GM21381 (cell line): Measurements from ENCODE around the gene ORC6.

Source experiments
- ATAC-seq: cut with Tn5 transposase; IDR thresholded peaks from one replicate; pipeline ENCODE4 v1.9.1; 2021; ENCODE audit warnings: mild to moderate bottlenecking, moderate library complexity; ENCODE audit not compliant: unreplicated experiment

ORC6 gene

DNA sequence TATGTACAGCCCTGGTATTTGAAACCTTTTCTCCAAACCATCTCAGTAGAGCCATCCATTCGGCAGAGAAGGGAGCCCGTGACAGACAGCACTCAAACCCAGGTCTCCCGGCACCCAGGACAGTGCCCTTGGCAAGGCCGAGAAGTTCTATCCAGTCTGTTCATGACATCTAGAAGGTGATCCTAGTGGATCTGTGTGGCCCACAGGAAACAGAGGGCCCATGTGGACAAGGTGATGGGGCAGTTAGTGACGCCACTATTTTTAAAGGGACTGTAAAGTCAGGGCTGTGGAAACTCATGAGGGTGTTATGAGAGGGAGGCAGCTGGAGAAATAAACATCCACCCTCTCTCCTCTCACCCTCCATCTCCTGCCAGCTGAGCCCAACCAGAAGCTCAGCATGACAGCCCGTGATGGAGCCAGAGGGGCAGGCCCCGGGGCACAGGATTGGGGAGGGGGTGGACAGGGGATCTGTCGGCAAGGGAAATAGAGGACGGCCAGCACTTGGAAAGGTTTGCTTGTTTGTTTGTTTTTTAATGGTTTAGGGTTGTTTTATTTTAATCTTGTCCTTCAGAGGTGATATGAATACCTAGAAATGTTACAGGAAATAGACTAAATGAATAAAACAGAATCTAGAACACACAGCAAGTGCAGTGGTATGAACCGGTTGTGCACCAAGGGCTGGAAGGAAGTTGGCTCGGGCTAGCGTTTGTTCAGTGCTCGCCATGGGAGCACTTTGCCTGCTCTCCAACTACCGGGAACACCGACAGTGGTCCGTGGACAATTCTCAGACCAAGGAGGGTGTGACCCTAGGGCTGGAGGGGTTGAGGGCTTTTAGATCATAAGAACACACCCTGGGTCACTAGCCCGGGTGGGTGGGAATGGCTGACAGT is 41.6 kb downstream of the ORC6 start:
- no peak for ATAC-seq

DNA sequence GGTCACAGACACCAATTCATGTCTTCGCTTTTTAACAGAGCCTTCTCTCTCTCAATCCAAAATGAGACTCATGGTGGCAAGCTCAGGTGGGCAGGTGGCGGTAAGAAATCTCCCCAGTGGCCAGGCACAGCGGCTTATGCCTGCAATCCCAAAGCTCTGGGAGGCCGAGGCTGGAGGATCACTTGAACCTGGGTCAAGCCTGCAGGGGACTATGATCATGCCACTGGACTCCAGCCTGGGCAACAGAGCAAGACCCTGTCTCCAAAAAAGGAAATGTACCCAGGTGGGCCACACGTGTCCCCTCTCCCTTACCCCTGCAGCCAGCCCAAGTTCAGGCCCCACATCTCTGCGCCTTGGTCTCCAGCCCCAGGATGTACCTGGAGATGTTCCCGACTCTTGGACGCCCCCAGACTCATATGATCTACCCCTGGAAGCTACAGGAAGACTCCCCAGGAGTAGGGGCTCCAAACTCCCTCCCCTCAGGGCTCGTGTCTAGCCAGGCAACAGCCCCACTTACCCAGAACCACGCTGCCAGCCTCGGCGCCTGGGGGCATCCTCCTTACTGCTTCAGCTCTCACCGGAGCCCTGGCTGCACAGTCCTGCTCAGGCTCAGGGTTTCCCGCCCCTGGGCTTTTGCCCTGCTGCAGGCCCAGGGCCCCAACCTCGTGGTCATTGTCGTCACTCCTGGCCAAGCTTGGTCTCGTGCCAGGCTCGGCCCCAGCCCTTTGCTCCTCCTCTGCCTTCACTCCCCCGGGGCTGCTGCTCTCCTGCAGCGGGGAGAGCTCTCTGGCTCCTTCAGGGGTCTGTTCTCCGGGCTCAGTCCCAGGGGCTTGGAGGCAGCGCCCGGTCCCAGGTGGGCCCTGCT is 42.5 kb downstream of the ORC6 start:
- no peak for ATAC-seq

DNA sequence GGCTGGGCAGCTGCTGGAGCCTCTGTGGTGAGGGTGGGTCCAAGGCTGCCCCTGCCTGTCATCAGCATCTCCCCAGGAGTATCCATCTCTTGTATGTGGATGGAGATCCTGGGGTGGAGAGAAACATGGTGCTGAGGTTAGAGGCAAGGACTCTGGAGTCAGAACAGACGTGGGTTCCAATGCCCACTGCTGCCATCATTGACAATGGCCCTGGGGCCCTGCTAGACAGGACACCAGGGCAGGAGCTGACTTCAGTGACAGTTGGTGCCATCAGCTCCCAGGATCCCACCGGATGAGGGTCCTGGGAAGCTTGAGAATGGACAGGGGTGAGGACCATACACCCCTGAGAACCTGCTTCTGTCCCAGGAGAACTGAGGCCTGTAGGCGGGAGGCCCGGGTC is 43.1 kb downstream of the ORC6 start:
- ATAC-seq = no peak

DNA sequence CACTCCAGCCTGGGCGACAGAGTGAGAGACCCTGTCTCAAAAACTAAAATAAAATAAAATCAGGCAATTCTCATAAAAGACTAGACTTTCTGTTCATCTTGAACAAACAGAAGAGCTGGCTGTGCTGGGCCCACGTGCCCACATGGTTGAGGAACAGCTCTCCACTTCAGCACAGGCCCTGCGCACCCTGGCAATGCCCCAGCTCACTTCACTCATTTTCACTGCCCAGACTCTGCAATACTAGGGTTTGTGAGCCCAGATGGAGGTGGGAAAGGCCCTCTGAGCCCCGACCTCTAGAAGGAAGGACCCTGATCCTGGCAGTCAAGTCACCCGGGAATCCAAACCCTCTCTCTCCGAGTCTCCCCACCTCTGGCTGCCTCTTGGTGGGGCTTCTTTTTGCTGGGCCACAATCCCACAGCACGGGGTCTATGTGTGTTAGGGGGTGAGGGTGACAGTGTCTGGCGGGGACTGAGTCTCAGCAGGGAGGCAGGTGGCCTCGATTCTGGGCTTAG is 43.9 kb downstream of the ORC6 start:
- ATAC-seq = no peak

DNA sequence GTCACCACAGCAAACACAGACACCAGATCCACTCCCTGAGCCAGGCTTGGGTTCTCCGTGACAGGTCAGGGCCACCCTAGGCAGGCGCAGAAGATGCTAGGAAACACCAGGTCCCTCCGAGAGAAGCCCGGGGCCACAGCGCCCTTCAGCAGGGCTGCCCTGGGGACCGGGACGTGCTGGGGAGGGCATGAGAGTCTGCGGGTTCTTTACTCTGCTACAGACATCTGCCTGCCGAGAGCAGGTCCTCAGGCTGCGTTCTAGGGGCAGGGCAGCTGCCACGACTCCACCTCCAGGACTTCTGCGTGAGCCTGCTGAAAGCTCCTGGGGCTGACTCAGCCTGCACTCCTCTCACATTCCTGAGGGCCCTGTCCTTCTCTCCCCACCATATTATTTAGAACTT is 47.2 kb downstream of the ORC6 start:
- no peak for ATAC-seq

- no peak for ATAC-seq
Measured at GRCh38 chr16:46737621-46738214, 48.3 kb downstream of the ORC6 start.

DNA sequence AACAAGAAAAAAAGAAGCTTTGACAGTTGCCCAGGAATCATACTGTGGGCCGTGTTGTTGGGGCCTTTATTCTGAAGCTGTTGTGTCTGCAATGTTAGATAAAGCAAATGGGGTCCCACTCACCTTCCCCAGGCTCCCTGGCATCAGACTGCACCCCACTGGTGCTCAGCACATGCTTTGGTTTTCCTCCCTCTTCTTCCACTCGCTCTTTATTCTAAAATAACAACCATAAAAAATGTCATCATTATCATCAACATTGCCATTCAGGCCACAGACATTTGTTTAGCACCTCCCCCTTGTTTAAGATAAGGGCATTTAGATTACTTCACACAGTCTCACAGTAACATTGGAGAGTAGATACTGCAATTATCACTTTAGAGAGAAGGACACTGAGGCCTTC is 50.5 kb downstream of the ORC6 start:
- ATAC-seq = no peak

DNA sequence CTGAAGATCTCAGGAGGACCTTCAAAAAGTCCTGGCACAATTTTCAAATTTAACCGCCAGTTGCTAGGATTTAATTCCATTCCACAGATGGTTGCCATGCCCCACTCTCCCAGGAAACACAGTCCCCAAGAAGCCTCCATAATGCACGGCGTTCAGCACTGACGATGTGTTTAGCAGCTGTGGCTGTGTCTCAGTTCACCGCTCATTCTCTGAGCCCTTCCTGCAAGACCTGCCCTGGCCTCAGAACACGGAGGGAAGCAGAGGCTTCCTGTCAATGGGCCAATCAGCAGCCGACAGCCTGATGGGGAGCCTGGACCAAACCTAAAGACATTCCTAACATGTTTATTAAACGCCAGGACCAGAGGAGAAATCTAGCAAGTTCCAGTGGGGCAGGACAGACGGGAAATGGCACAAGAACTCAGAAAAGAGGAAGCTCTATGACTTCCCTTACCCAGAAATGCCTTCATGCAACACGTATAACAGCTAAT is 53.8 kb downstream of the ORC6 start:
- ATAC-seq = peak; percentile 72

- no peak for ATAC-seq
Measured at GRCh38 chr16:46745617-46746016, 56.2 kb downstream of the ORC6 start.

GRCh38 chr16:46746821-46747776 is 57.6 kb downstream of the ORC6 start:
- ATAC-seq = no peak
